GM21447 (cell line): ENCODE results near the gene GPR89B.
"Not testable (repeated sequence)": the region's sequence is repeated elsewhere in the genome, so short reads cannot be mapped to it uniquely, and the experiment has no call there.

ENCODE experiments used
- ATAC-seq: cut with Tn5 transposase; IDR thresholded peaks from one replicate; pipeline ENCODE4 v1.9.1; 2021; ENCODE audit not compliant: unreplicated experiment

Gene GPR89B

DNA sequence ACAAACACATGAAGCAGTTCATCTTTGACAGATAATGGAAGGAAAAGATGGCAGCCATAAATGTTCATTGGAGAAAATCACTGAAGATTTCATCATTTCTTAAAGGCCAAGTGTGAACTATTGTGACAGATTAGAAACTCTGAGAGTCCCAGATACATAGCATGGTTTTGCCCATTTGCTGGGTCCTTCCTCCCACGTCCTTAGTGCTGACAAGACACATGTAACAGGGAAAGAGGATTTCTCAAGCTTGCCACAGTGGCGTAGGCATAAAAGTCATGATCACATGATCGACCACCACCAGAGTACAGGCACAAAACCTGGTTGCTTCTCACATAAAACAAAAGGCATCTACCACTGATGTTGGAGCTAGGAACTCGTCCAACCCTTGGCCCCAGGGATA is 98.8 kb downstream of the GPR89B start:
- not testable (repeated sequence) for ATAC-seq

DNA sequence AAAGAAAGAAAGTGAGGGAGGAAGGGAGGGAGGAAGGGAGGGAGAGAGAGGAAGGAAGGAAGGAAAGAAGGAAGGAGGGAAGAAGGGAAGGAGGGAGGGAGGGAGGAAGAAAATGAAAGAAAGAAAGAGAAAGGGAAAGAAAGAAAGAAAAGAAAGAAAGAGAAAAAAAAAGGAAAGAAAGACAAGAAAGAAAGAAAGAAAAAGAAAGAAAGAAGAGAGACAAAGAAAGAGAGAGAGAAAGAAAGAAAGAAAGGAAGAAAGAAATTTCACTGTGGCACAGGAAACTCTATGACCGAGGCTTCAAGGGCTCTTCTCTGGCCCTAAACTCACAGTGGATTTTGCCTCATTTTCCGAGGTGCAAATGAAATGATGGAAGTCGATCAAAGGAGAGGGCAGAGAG is 104.0 kb downstream of the GPR89B start:
- ATAC-seq, result not testable (repeated sequence)

DNA sequence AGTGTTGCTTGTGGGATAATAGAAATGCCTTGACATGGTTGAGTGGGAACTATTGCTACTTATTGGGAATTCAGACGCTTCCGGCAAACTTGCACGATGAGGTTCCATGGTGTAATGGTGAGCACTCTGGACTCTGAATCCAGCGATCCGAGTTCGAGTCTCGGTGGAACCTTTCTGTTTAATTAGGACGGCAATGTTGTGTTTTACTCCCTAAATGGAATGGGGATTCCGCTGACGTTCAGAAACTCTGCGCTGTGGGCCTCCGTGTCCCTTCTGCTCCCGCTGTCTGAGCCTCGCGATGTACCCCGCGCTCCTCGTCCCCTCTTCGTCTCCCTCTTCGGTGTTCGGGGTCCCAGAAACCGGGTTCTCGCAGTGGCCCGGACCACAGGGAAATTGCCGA is 104.5 kb downstream of the GPR89B start:
- not testable (repeated sequence) for ATAC-seq

DNA sequence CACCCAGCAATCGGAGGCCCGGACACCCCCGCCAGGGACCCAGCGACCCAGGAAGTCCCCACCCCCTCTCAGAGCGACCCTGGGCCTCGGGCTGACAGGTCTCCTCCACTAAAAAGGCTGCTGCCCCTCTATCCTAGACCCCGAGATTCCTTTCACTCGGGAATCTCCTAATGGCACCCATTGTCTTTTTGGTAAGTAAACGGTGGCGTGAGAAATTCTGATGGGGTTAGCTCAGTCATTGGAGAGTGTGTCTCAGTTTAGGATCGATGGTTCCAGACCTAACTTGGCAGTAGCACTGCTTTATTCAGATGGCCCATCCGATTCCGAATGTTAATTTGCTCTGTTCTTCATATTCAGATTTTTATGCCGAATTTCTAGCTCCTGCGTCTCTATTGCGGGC is 104.9 kb downstream of the GPR89B start:
- ATAC-seq, result not testable (repeated sequence)

DNA sequence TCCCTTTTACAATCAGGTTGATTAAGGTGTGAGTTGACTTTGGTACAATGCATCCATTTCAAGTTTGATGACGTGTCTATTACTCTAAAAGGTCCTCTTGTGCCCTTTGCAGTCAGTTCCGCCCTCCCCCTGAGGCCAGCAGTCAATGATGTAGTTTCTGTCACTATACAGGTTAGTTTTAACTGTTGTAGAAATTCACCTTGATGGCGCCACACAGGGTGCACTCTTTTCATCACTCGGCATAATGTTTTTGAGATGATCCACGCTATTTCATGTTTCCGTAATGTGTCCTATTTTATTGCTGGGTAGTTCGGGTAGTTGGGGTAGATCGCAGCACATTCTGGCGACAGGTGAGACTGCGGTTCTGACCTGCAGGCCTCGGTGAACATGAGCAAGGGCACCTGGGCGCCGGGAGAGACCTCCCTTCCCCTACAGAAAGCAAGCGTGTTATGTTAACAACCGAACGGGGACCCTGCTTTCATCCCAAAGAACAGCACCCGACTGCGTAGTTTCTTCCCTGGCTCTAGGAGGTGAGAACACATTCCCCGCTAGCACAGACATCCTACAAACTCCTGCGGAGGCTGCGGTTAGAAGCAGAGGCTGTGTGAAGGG is 109.7 kb downstream of the GPR89B start:
- peak; percentile 4 for ATAC-seq

DNA sequence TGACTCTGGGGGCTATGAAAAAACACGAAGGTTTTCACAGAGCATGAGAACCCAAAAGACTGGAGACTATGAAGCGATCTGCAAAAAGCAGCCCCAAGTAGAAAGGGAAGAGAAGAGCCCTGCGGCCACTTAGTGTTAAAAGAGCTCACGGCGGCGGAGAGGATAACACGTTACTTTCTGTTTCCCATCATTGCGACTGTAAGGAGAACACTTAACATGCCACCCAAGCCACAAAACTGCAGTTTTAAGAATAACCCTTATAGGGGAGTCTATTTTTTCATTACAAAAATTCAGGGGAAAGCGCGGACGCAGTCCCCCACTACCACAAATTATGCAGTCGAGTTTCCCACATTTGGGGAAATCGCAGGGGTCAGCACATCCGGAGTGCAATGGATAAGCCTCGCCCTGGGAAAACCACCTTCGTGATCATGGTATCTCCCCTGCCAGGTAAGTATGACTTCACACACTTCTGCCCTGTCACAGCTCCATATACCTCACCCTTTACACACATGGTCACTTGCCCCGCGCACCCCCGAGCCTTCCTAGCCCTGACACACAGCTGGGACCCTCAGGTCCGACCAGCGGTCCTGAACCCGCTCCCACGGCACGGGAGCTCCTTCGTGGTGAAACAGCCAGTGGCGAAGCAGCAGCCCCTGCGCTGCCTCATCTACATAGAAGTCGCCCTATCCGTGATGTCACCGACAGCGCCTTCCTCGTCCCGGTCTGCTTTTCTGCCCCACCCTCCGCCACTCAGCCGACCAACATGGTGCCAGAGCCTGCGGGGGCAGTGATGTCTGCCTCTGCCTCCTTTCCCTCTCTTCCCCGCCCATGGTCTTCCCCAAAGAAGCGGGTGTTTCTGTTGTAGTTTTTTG is 110.5 kb downstream of the GPR89B start:
- ATAC-seq, result peak; percentile 85
